ENCODE measurements around the gene PIN1.

GRCh38 chr19:9799162-9799561 is 36.0 kb upstream of the PIN1 start:
- TF ChIP-seq CTCF (IDR thresholded peaks at IDR 0.05), result no peak
- TF ChIP-seq POLR2A (IDR thresholded peaks at IDR 0.05), result no peak

All from right lobe of liver (tissue), 4 donors.